ENCODE data around the gene FCHSD2. TPM values are rescaled to one million over a fixed set of nuclear protein-coding genes. Genes with fewer than 3 reads are reported as not detected.

Gene FCHSD2
- total and polyA plus RNA-seq, 4 donors: 7.6 to 18.7 (median 9.9) TPM

DNA sequence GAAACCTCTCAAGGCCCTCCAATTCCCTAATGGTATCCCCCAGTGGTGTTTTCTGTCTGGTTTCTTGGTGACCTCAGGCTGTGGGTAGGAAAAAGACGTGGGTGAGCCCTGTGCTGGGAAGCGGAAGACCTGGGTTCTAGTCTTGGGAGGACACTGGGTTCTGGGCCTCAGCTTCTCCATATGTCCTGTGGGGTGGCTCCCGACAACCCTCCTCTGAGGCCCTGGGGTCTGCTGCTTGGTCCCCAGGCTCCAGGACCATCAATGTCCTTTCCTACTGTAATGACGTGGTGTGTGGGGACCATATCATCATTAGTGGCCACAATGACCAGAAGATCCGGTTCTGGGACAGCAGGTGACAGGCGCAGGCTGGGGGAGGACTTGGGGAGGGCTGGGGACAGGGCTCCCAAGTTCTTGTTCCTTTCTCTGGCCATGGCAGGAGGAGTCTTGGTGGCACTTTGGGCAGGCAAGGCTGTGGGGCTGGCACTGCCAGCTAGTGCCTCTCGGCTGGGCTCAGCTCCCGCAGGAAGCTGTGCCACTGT lies 315.1 kb downstream of the FCHSD2 start:
- Histone ChIP-seq H3K36me3 (ENCODE audit: control insufficient read depth in 4 of 4, insufficient read depth in 3 of 4, low read depth in 1 of 4, low read length in 3 of 4) (no peaks in the 10 kb centered on the region), H3K27ac (ENCODE audit: low read depth in 1 of 2, low read length in 2 of 2) (peak overlapping the region in 1 of 2 donors; percentile 76), H3K9me3 (ENCODE audit: control insufficient read depth in 4 of 4, low read length in 3 of 4) (no peaks in the 10 kb centered on the region), H3K4me1 (ENCODE audit: control insufficient read depth in 4 of 4, insufficient read depth in 4 of 4, low read length in 3 of 4) (peaks cover 0 to 22% (median 18%) of the 10 kb centered on the region in 4 donors), H3K27me3 (ENCODE audit: control insufficient read depth in 4 of 4, insufficient read depth in 4 of 4, low read length in 3 of 4) (no peaks in the 10 kb centered on the region), H3K9ac (ENCODE audit: low read depth in 1 of 2, low read length in 2 of 2) (no peak overlapping the region), H3K4me3 (ENCODE audit: low read depth in 1 of 3, low read length in 3 of 3) (no peak overlapping the region)
- WGBS: 93% methylated on average over 8 of the region's 8 CpGs
- TF ChIP-seq, protein P1, sequence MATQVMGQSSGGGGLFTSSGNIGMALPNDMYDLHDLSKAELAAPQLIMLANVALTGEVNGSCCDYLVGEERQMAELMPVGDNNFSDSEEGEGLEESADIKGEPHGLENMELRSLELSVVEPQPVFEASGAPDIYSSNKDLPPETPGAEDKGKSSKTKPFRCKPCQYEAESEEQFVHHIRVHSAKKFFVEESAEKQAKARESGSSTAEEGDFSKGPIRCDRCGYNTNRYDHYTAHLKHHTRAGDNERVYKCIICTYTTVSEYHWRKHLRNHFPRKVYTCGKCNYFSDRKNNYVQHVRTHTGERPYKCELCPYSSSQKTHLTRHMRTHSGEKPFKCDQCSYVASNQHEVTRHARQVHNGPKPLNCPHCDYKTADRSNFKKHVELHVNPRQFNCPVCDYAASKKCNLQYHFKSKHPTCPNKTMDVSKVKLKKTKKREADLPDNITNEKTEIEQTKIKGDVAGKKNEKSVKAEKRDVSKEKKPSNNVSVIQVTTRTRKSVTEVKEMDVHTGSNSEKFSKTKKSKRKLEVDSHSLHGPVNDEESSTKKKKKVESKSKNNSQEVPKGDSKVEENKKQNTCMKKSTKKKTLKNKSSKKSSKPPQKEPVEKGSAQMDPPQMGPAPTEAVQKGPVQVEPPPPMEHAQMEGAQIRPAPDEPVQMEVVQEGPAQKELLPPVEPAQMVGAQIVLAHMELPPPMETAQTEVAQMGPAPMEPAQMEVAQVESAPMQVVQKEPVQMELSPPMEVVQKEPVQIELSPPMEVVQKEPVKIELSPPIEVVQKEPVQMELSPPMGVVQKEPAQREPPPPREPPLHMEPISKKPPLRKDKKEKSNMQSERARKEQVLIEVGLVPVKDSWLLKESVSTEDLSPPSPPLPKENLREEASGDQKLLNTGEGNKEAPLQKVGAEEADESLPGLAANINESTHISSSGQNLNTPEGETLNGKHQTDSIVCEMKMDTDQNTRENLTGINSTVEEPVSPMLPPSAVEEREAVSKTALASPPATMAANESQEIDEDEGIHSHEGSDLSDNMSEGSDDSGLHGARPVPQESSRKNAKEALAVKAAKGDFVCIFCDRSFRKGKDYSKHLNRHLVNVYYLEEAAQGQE (IDR thresholded peaks at IDR 0.05): no peak
- TF ChIP-seq HNF4A (conservative IDR thresholded peaks at IDR 0.05) (no peak), RAD21 (IDR thresholded peaks at IDR 0.05) (no peak), NR2F2 (IDR thresholded peaks at IDR 0.05) (no peak), RXRA (IDR thresholded peaks at IDR 0.05) (no peak), FOXA1 (IDR thresholded peaks at IDR 0.05) (no peak), JUND (IDR thresholded peaks at IDR 0.05) (no peak), GABPA (IDR thresholded peaks at IDR 0.05 in 1 of 2, conservative IDR thresholded peaks at IDR 0.05 in 1 of 2) (no peak)
- TF ChIP-seq, protein P2, sequence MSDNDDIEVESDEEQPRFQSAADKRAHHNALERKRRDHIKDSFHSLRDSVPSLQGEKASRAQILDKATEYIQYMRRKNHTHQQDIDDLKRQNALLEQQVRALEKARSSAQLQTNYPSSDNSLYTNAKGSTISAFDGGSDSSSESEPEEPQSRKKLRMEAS (IDR thresholded peaks at IDR 0.05): no peak
- TF ChIP-seq, protein P3, sequence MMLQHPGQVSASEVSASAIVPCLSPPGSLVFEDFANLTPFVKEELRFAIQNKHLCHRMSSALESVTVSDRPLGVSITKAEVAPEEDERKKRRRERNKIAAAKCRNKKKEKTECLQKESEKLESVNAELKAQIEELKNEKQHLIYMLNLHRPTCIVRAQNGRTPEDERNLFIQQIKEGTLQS (IDR thresholded peaks at IDR 0.05): no peak
- TF ChIP-seq, protein P4, sequence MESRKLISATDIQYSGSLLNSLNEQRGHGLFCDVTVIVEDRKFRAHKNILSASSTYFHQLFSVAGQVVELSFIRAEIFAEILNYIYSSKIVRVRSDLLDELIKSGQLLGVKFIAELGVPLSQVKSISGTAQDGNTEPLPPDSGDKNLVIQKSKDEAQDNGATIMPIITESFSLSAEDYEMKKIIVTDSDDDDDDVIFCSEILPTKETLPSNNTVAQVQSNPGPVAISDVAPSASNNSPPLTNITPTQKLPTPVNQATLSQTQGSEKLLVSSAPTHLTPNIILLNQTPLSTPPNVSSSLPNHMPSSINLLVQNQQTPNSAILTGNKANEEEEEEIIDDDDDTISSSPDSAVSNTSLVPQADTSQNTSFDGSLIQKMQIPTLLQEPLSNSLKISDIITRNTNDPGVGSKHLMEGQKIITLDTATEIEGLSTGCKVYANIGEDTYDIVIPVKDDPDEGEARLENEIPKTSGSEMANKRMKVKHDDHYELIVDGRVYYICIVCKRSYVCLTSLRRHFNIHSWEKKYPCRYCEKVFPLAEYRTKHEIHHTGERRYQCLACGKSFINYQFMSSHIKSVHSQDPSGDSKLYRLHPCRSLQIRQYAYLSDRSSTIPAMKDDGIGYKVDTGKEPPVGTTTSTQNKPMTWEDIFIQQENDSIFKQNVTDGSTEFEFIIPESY (IDR thresholded peaks at IDR 0.05): no peak
- no peak for DNase-seq (ENCODE audit: low spot score)

DNA sequence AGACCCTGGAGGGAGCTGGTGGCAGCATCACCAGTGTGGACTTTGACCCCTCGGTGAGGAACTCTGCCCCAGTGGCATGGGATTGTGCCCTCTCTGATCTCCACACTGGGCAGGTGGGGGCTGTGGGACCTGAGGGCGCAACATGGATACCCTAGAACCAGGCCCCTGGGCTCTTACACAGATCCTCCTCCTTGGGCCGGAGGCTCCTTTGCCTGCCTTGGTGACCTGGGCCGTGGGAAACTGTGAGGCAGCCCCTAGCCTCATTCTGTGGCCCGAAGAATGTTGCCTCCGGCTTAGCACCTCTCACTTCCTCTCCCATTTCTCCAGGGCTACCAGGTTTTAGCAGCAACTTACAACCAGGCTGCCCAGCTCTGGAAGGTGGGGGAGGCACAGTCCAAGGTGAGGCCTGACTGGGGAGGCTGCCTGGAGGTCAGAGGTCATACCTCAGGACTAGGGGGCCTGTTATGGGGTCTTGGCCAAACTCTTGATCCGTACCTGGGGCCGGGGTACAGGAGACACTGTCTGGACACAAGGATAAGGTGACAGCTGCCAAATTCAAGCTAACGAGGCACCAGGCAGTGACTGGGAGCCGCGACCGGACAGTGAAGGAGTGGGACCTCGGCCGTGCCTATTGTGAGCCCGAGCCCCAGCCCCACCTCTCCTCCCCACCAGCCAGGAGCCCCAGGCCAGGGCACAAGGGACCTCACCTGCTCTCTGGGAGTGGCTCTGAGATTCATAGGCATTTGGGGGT lies 315.8 kb downstream of the FCHSD2 start:
- no peak for DNase-seq (ENCODE audit: low spot score)
- Histone ChIP-seq H3K36me3 (ENCODE audit: control insufficient read depth in 4 of 4, insufficient read depth in 3 of 4, low read depth in 1 of 4, low read length in 3 of 4) (no peaks in the 10 kb centered on the region), H3K27ac (ENCODE audit: low read depth in 1 of 2, low read length in 2 of 2) (no peak overlapping the region), H3K4me1 (ENCODE audit: control insufficient read depth in 4 of 4, insufficient read depth in 4 of 4, low read length in 3 of 4) (peaks cover 2 to 23% (median 16%) of the 10 kb centered on the region in 4 donors), H3K9me3 (ENCODE audit: control insufficient read depth in 4 of 4, low read length in 3 of 4) (no peaks in the 10 kb centered on the region), H3K4me3 (ENCODE audit: low read depth in 1 of 3, low read length in 3 of 3) (no peak overlapping the region), H3K27me3 (ENCODE audit: control insufficient read depth in 4 of 4, insufficient read depth in 4 of 4, low read length in 3 of 4) (no peaks in the 10 kb centered on the region), H3K9ac (ENCODE audit: low read depth in 1 of 2, low read length in 2 of 2) (no peak overlapping the region)
- WGBS: 95% methylated on average over 15 of the region's 15 CpGs
- TF ChIP-seq HNF4A (conservative IDR thresholded peaks at IDR 0.05) (peak; percentile 39 to 59), NR2F2 (IDR thresholded peaks at IDR 0.05) (no peak)

Data from liver (tissue), 9 donors.